HepG2 (cell line): ENCODE measurements around the gene MEX3A. TPM values are rescaled to one million over a fixed set of nuclear protein-coding genes. Genes with fewer than 3 reads are reported as not detected.

Source experiments
- ATAD3A ChIP-seq: sonication (generic); formaldehyde crosslinking; IDR thresholded peaks from 2 replicates; pipeline ENCODE4 v1.4.0; 2020; ENCODE audit warnings: missing genetic modification reagents
- CREB1 ChIP-seq, 2 experiments: fragments of 450-650 bp in 1 of 2; IDR thresholded peaks; 2 replicates each; pipeline ENCODE4 v1.6.1; 2016 to 2017; ENCODE audit warnings: control low read depth in 1 of 2, mild to moderate bottlenecking in 1 of 2, missing compliant biosample characterization in 1 of 2, missing genetic modification characterization in 1 of 2
- EZH2 ChIP-seq: conservative IDR thresholded peaks from 2 replicates; pipeline ENCODE4 v1.6.1; 2012; ENCODE audit warnings: mild to moderate bottlenecking, low read depth, low read length, moderate library complexity
- GPN1 ChIP-seq: sonication (generic); formaldehyde crosslinking; IDR thresholded peaks from 2 replicates; pipeline ENCODE4 v1.5.1; 2020; ENCODE audit warnings: missing genetic modification reagents, borderline replicate concordance
- GTF2F1 ChIP-seq: fragments of 150-350 bp; IDR thresholded peaks from 2 replicates; pipeline ENCODE4 v1.6.1; 2014; ENCODE audit warnings: low read length
- LCORL ChIP-seq, 2 experiments: fragments of 450-650 bp in 1 of 2; sonication (generic) in 1 of 2; formaldehyde crosslinking in 1 of 2; IDR thresholded peaks; 2 replicates each; pipeline versions ENCODE4 v1.5.0 to v1.6.1; 2017 to 2020; ENCODE audit warnings: antibody characterized with exemption in 1 of 2, missing genetic modification reagents in 1 of 2
- NR2C2 ChIP-seq: sonication (generic); formaldehyde crosslinking; IDR thresholded peaks from 2 replicates; pipeline ENCODE4 v1.4.0; 2020; ENCODE audit warnings: missing genetic modification reagents, mild to moderate bottlenecking, moderate library complexity, borderline replicate concordance
- PAWR ChIP-seq: sonication (generic); formaldehyde crosslinking; IDR thresholded peaks from 2 replicates; pipeline ENCODE4 v1.4.0; 2020; ENCODE audit warnings: missing genetic modification reagents, mild to moderate bottlenecking, borderline replicate concordance
- POLR2AphosphoS5 ChIP-seq: IDR thresholded peaks from 2 replicates; pipeline ENCODE4 v1.6.1; 2012; ENCODE audit warnings: low read depth, low read length
- RARA ChIP-seq: IDR thresholded peaks from 2 replicates; pipeline ENCODE4 v1.6.1; 2016; ENCODE audit warnings: missing genetic modification reagents, missing compliant biosample characterization
- RFX3 ChIP-seq: IDR thresholded peaks from 2 replicates; pipeline ENCODE4 v1.6.1; 2016; ENCODE audit warnings: missing biosample characterization, missing genetic modification reagents
- SSRP1 ChIP-seq: IDR thresholded peaks from 2 replicates; pipeline ENCODE4 v1.6.1; 2016; ENCODE audit warnings: control low read depth
- TBX2 ChIP-seq: sonication (generic); formaldehyde crosslinking; IDR thresholded peaks from 2 replicates; pipeline ENCODE4 v1.5.0; 2020; ENCODE audit warnings: missing genetic modification reagents, mild to moderate bottlenecking, borderline replicate concordance
- TEF ChIP-seq: sonication (generic); formaldehyde crosslinking; IDR thresholded peaks from 2 replicates; pipeline ENCODE4 v1.5.0; 2020; ENCODE audit warnings: missing genetic modification reagents
- XRCC5 ChIP-seq: fragments of 200-400 bp; formaldehyde crosslinking; optimal IDR thresholded peaks from 2 replicates; pipeline ENCODE3; 2017; ENCODE audit warnings: mild to moderate bottlenecking, low read length
- YEATS4 ChIP-seq: sonication (generic); formaldehyde crosslinking; IDR thresholded peaks from 2 replicates; pipeline ENCODE4 v1.4.0; 2020; ENCODE audit warnings: missing genetic modification reagents, borderline replicate concordance
- ZIK1 ChIP-seq: sonication (generic); formaldehyde crosslinking; IDR thresholded peaks from 2 replicates; pipeline ENCODE4 v1.5.0; 2020; ENCODE audit warnings: mild to moderate bottlenecking, low read depth, missing genetic modification reagents, borderline replicate concordance
- ZNF282 ChIP-seq: fragments of 450-650 bp; IDR thresholded peaks from 2 replicates; pipeline ENCODE4 v1.6.1; 2018; ENCODE audit not compliant: partially characterized antibody
- ZNF292 ChIP-seq: sonication (generic); formaldehyde crosslinking; IDR thresholded peaks from 2 replicates; pipeline ENCODE4 v1.8.1; 2022; ENCODE audit warnings: mild to moderate bottlenecking, low read depth, missing genetic modification reagents, borderline replicate concordance
- ZNF3 ChIP-seq: IDR thresholded peaks from 2 replicates; pipeline ENCODE4 v1.7.0; 2017; ENCODE audit warnings: inconsistent platforms
- ZNF343 ChIP-seq: sonication (generic); formaldehyde crosslinking; IDR thresholded peaks from 2 replicates; pipeline ENCODE4 v1.4.0; 2020; ENCODE audit warnings: mild to moderate bottlenecking, missing genetic modification reagents
- ZNF44 ChIP-seq: sonication (generic); formaldehyde crosslinking; IDR thresholded peaks from 2 replicates; pipeline ENCODE4 v1.5.1; 2020; ENCODE audit warnings: mild to moderate bottlenecking, missing genetic modification reagents
- ZNF703 ChIP-seq: sonication (generic); formaldehyde crosslinking; IDR thresholded peaks from 2 replicates; pipeline ENCODE4 v1.5.1; 2020; ENCODE audit warnings: missing genetic modification reagents, mild to moderate bottlenecking, moderate library complexity, borderline replicate concordance
- ZNF704 ChIP-seq: sonication (generic); formaldehyde crosslinking; IDR thresholded peaks from 2 replicates; pipeline ENCODE4 v1.8.1; 2023; ENCODE audit warnings: mild to moderate bottlenecking, inconsistent platforms, moderate library complexity, missing genetic modification reagents, borderline replicate concordance
- ZNF777 ChIP-seq: sonication (generic); formaldehyde crosslinking; IDR thresholded peaks from 2 replicates; pipeline ENCODE4 v1.4.0; 2020; ENCODE audit warnings: missing genetic modification reagents
- ZNF780A ChIP-seq: sonication (generic); formaldehyde crosslinking; IDR thresholded peaks from 2 replicates; pipeline ENCODE4 v1.8.0; 2022; ENCODE audit warnings: mild to moderate bottlenecking, missing genetic modification reagents, moderate library complexity
- ZSCAN12 ChIP-seq: sonication (generic); formaldehyde crosslinking; IDR thresholded peaks from 2 replicates; pipeline ENCODE4 v1.9.0; 2021; ENCODE audit warnings: mild to moderate bottlenecking, missing genetic modification reagents
- polyA plus RNA-seq, 8 experiments: library from polyadenylated mRNA; depleted of rRNA in 3 of 8; stranded (reverse) in 7 of 8; unstranded in 1 of 8; fragments of >200 nt; fragmentation: Illumina TruSeq in 4 of 8; extraction: Trizol in 4 of 8; gene quantifications; 2 replicates each; pipeline versions ENCODE4 v1.2.1 to v1.2.3, GENCODE V29; 2011 to 2016; ENCODE audit warnings: low read depth in 4 of 8, missing spikeins in 1 of 8, mixed read lengths in 1 of 8; ENCODE audit not compliant: insufficient read depth in 1 of 8
- total RNA-seq, 5 experiments: library from RNA; depleted of rRNA; stranded (reverse); fragments of >200 nt; fragmentation: Illumina TruSeq; extraction: Trizol; gene quantifications; 2 replicates each; pipeline ENCODE4 v1.2.3, GENCODE V29; 2016; ENCODE audit warnings: low read depth in 1 of 5
- TF ChIP-seq, protein P1 (sequence below): IDR thresholded peaks from 2 replicates; pipeline ENCODE4 v1.6.1; 2016; ENCODE audit warnings: low read depth

MEX3A gene
- total and polyA plus RNA-seq, 2 of the 13 experiments (the other 11 are each of a cell fraction or from before 2014, with no cell fraction given), result 7.6 to 9.1 TPM

DNA sequence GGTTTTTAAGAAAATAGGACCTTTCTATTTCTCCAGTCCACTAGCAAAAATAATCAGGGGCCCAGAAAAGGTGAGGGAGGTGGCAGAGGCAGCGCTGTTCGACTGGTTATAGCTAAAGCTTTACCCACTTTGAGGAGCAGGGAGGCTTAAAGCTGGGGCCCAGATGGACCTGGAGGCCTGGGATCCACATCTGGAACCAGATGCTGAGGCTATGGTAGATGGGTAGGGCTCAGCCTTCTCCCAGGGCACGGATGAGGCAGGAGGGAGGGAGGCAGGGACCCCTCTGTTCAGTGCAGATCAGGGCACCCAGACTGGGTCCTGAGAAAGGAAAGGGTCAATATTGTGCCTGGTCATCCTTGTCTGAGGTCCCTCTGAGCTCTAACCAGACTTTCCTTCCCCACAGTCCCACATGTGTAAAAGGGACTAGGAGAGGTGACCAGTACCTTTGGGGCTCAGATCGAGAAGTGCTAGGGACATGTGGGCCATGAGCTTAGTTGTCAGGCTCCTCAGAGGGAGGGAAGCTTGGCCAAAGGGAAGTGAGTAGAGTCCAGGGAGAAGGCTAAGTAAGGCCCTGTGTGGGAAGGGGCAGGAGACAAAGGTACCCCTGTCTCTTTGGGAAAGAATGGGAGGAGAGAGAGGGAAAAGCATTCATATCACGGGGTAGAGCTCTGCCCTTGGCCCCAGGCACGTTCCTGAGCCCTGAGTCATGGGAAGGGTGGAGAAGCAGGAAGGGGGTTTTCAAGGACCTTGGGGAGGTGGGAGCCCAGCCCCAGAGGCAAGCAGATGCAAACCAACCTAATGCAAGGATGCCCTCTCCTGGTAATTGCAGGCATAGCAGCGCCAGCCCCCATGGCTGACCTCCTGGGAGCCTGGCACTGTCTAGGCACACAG is 47.7 kb upstream of the MEX3A start (continued):
- TF ChIP-seq ZIK1 (CRISPR knock-in tag) (peak; percentile 65; the same call in 1 of the 2 replicates), SSRP1 (no peak), ZSCAN12 (no peak), YEATS4 (CRISPR knock-in tag) (no peak; the same call in 1 of the 2 replicates), ZNF282 (no peak), RARA (CRISPR knock-in tag) (peak; percentile 84), PAWR (CRISPR knock-in tag) (0 out of 2 replicates have a peak, but pooled peaks have one; percentile 65), ZNF703 (CRISPR knock-in tag) (no peak), ZNF777 (CRISPR knock-in tag) (no peak), GPN1 (CRISPR knock-in tag) (no peak), POLR2AphosphoS5 (peak; percentile 32; the same call in 1 of the 2 replicates), ZNF44 (CRISPR knock-in tag) (no peak), GTF2F1 (no peak), RFX3 (CRISPR knock-in tag) (no peak), ZNF704 (CRISPR knock-in tag) (no peak), ATAD3A (CRISPR knock-in tag) (no peak), XRCC5 (peak; percentile 80), TEF (no peak), LCORL (IDR thresholded peaks at IDR 0.05) (peak; percentile 70; the same call in 1 of the 2 replicates), LCORL (CRISPR knock-in tag; IDR thresholded peaks at IDR 0.05) (peak; percentile 98), ZNF292 (CRISPR knock-in tag) (peak; percentile 71; the same call in 1 of the 2 replicates), TBX2 (CRISPR knock-in tag) (peak; percentile 93), EZH2 (no peak), NR2C2 (CRISPR knock-in tag) (peak; percentile 64), CREB1 (IDR thresholded peaks at IDR 0.05) (no peak), CREB1 (CRISPR knock-in tag; IDR thresholded peaks at IDR 0.05) (no peak), ZNF780A (CRISPR knock-in tag) (no peak), ZNF343 (peak; percentile 54; the same call in 1 of the 2 replicates), ZNF3 (CRISPR knock-in tag) (no peak)
- TF ChIP-seq, protein P1, sequence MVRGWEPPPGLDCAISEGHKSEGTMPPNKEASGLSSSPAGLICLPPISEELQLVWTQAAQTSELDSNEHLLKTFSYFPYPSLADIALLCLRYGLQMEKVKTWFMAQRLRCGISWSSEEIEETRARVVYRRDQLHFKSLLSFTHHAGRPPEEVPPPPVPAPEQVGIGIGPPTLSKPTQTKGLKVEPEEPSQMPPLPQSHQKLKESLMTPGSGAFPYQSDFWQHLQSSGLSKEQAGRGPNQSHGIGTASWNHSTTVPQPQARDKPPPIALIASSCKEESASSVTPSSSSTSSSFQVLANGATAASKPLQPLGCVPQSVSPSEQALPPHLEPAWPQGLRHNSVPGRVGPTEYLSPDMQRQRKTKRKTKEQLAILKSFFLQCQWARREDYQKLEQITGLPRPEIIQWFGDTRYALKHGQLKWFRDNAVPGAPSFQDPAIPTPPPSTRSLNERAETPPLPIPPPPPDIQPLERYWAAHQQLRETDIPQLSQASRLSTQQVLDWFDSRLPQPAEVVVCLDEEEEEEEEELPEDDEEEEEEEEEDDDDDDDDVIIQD, result no peak
